NCI-H748 treated with DMSO at 0.1 percent for 48 hours (cell line): ENCODE results near the gene PYROXD2.

Source experiments
- DNase-seq: peaks from one replicate; lab custom pipeline; 2025; lab: John Stamatoyannopoulos, UW

PYROXD2 gene

DNA sequence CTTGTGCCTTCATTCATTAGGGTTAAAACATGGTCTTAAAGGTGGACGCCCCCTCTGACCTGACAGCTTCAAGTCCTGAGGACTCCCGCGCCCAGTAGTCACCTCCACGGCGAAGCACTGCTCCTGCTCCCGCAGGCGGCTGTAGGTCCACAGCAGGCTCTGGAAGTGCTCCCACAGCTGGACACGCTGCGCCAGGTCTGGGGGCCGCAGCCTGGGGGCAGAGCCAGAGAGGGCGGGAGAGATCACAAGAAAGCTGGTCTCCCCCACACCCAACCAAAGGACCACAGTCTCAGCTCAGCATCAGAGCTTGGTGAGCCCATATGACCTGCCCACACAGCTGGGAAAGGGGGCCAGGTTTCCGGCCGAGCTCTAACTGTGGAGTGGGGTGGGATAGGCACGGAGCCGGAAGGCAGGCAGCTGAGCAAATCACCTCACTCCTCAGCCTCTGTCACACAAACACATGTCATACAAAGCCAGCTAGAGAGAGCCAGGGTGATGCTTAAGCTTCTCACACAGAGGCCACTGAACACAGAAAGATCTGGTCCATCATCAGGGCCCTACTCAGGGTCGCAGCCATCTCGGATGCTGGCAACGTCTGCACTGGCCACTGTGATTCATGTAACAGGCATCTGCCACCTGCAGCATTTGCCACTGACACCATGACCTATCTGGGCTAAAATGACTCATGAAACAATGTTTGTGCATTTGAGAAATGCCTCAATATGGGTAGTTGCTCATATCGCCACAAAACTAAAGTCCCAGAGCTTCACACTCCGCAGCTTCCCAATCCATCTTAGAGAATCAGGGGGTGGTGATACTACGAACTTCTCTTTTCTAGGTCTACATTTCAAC, 19.1 kb upstream of the PYROXD2 start:
- no peak for DNase-seq

DNA sequence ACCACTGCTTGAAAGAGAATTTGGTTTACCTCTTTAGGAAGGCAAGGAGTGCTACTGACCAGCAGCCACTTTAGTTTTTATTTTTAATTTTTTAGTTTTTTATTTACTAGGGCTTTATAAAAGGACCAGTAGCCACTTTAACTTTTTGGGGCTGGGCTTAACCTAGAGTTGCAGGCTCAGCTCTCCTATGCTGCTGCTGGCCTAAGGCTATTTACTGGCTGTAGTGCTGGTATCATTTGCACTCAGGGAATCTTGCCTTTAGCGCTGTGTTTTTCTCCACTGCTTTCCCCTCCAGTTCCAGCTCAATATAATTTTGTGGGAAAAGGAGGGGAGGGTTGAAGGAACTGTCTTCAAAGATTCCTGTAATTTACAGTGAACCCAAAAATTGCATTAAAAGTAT, 18.4 kb upstream of the PYROXD2 start:
- DNase-seq, result no peak

DNA sequence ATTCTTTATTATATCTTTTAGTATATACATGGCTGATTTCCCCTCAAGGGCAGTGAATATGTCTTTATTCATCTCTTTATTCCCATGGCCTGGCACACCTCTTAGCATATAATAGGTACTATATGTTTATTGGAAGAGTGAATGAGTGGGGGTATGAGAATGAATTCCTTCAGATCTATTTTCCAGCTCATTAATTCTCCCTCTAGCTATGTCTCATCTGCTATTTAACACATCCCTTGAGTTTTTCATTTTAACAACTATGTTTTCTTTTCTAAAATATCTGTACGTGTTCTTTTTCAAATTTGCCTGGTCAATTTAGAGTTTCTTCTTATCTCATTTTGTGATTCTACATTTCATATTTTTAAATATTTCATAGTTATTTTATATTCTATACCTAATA, 17.3 kb upstream of the PYROXD2 start:
- no peak for DNase-seq

DNA sequence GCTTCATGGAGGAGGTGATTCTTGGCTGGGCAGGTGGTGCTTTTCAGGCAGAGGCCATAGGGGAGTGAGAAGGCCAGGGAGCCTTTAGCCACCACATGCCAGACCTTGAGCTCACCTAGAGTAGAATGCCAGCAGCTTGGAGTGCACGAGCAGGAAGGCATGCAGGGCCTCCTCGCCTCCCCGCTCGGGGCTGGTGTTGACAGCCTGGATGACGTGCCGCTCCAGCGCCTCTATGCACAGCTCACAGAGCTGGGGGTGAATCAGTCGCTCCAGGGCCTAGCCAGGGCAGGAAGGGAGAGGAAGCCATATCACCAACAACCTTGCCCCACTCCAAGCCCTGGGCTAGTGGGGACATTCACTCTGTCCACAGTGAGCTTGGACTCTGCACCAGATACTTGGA, 16.0 kb upstream of the PYROXD2 start:
- DNase-seq, result no peak

DNA sequence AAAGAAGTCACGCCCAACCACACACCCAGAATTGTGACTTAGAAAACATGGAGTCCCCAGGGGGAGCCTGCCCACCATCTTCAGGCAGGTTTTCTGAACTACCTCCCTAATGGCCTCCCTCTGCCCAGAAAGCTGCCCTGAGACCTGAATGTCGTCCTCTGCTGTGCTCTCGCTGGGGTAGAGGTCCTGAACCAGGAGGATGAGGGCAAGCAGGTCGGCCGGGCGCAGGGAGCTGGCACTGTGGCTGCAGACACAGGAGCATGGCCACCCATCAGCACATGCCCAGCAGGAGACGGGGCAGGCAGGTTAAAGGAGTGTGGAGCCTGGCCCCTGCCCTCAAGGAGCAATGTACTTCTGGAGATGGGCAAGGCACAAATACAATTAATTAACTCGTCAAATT, 15.4 kb upstream of the PYROXD2 start:
- DNase-seq, result no peak

DNA sequence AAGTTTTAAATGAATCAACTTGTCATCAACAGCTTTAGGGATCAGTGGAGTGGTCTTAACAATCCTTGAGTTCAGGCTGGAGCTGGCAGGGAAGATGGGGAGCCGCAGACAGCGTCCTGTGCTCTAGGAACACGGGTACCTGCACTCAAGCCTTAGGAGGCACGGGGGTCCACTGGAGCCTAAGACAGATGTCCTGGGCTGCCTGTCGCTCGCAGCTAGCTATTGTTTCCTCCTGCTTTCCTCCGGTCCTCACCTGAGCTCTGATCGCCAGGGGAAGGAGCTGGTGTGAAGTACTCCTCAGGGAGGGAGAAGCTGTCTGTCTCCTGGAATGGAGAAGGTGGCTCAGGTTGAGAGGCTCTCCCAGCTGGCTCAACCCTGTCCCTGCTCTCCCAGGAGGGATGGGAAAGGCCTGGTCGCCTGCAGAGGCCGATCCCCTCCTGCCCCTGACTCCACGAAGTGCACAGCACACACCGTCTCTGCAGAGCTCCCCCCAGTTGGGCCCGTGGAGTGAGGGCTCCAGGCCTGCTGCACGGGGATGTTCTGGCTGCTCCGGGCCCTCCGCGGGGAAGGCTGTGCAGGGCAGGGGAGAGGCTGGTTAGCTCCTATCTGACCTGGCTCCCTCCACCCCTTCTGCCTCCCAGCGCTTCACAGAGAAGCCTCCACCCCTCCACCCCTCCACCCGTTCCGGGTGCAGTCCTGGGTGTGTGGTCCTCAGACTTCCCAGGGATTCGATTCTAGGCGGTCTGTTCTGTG, 14.5 kb upstream of the PYROXD2 start:
- DNase-seq, result no peak

DNA sequence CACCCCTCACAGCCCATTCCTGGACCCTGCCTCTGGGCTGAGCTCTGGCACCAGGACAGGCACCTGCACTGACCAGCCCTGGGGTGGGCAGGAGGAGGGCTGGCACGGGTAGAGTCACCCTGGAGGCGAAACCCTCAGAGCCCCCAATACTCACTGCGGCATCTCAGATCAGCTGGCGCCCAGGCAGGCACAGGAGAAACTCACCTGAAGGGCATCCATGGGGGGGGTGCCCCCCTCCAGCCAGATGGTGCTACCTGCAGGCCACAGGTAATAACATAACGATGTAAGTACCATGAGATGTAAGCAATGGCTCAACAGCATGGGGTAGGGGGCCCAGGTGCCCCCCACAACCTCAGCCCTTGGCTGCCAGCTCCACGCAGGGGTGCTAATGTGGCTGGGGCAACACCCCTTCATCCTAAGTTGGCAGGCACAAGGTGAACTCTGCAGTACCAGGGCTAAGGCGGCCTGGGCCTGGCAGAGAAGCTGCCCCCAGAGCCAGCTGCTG, 12.1 kb upstream of the PYROXD2 start:
- no peak for DNase-seq

DNA sequence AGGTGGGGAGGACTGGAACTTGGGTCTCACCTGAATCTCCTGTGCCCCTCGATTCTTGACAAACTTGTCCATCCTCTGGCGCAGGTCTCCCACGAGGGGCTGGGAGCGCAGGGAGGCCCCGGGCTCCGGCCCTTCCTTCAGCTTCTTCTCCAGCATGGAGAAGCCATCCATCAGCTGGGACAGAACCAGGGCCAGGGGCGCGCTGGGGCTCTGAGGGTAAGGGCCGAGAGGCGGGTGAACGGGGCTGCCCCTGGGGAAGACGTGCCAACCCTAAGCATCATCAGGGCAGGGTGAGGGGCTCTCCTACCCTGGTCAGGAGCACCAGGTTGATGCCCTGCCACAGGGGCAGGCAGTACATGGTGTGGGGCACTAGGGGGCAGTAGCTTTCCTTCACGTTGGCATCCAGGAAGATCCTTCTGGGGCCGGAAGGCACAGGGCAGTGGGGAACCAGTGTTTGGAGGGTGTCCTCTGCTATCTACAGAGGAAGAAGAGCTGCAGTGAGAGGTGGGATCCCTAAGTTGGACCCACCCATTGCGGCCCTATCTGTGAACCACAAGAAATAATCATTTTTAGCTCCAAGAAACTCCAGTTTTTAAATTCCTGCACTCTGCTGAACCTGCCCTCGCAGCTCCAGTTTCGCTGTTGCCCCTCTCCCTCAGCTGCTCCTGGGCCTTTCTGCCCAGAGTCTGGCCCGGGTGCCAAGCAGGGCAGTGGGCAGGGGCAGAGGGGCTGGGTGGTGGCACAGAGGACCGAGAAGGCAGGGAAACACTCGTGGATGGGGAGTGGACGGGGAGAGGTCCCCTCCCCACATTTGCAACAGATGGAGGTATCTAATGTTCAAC, 10.8 kb upstream of the PYROXD2 start:
- no peak for DNase-seq

DNA sequence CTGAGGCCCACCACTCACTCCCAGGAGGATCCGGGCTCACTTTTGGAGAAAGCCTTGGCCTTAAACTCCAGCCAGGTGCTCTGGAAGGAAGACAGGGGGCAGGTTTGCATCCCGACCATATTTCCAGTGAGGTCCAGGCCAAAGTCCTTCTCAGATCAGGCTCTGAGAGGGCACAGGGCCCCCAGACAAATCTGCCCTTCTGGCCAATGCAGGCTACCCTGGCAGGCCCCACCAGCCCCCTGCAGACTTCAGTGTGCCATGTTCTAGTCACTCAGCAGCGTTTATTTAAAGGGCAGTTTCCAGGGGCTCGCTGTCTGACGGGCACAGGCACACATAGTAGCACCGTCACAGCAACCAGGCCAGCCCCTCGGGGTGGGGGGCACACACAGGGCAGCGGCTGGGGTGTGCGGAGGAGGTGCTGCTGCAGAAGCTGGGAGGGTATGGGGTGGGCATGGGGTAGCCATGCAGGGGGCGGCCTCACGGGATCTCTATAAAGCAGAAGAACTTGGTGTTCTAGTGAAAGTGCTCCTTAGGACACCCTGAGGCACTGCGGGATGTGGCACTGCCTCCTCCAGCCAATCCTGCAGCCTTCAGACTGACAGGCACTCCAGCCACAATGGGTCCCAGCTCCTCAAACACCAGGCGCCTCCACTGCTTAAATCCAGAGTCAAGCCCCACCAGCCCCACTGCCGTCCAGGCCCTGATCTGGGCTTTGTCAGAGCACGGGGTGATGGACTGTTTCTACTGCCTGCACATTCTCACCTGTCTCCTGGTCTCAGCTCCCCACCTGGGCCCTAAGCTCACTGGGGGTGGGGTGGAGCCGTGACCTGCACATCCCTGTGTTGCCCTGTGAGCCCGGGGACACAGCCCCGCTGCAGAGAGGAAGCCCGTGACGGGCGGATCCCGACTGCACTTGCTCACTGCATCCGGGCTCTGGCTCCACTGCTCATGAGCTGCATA, 9.6 kb upstream of the PYROXD2 start:
- DNase-seq, result no peak

DNA sequence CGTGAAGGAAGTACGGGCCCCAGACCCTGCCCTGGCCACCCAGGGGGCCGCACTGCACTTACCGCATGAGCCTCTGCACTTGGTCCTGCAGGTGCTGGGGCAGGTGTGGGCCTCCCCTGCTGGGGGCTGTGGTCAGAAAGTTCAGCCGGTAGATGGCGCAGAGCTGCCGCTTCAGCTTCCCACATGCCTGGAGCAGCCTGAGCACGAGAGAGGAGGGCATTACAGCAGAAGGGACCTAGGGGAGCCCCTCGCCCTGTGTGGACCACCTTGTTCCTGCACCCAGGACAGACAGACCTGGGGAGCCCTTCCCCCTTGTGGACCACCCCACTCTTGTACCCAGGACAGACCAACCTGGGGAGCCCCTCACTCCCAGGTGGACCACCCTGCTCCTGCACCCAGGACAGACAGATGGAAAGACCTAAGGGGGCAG, 8.7 kb upstream of the PYROXD2 start:
- no peak for DNase-seq

DNA sequence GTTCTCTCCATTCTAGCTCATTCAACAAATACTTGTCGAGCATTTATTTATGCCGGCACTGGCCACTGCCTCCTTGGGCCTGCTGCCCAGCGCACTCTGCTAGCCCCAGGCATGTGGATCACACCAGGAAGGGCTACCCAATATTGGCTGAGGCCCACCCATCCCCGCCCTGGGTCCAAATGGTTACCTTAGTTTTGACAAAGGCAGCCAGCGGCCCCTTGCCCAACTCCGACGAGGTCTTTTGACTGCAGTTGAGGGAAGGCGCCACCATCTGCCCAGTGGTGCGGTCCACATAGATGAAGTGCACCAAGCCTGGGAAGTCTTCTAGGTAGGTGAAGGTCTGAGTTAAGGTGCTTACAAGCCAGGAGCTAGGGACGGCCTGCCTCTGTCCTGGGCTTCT, 7.2 kb upstream of the PYROXD2 start:
- DNase-seq, result no peak

DNA sequence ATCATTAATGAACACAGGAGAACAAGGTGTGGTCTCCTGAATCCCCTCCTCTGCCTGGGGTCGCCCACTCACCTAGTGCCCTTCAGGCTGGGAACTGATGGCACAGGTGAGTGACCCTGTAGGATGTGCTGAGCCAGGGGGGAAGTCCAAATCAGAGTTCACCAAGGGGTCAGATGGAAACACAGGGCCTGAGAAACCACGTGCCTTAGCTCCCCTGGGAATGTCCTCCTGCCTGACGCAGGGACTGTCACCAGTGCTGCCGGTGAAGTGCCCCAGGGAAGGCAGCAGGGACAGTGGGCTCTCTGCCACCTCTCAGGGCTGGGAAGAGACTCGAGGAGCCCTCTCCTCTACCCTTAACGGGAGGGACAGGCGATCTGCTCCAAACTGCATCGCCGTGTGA, 5.8 kb upstream of the PYROXD2 start:
- no peak for DNase-seq

DNA sequence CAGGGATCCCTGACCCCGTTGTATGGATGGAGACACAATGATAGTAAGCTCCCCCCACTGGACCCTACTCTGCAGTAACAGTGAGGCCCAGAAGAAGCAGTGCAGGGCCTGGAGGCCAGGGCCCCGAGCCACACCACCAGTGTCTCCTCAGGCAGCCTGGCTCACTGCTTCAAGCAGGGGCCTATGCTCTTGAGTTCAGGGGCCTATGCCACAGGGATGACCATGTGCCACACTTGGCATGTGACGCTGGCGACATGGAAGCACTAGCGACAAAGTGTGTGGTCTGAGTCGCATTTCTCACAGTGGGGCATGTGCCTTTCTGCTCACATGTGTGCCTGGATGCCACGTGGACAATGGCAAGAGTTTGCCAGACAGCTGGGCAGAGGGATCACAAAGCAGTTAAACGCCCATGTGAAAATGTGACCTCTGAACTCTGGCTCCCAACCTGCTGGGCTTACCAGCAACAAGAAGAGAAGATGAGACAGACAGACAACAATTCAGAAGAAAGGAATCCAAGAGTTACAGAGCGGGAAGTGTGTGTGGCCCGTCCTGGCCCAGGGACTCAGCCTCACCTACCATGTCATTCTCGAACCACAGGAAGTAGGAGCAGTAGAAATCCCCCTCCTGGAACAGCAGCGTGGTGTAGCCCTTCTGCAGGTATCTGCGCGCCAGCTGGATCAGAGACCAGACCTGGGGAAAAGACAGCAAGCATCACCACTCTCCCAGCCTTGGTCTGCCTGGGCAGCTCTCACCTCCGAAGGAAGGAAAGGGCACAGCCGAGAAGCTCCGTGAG, 4.7 kb upstream of the PYROXD2 start:
- no peak for DNase-seq

DNA sequence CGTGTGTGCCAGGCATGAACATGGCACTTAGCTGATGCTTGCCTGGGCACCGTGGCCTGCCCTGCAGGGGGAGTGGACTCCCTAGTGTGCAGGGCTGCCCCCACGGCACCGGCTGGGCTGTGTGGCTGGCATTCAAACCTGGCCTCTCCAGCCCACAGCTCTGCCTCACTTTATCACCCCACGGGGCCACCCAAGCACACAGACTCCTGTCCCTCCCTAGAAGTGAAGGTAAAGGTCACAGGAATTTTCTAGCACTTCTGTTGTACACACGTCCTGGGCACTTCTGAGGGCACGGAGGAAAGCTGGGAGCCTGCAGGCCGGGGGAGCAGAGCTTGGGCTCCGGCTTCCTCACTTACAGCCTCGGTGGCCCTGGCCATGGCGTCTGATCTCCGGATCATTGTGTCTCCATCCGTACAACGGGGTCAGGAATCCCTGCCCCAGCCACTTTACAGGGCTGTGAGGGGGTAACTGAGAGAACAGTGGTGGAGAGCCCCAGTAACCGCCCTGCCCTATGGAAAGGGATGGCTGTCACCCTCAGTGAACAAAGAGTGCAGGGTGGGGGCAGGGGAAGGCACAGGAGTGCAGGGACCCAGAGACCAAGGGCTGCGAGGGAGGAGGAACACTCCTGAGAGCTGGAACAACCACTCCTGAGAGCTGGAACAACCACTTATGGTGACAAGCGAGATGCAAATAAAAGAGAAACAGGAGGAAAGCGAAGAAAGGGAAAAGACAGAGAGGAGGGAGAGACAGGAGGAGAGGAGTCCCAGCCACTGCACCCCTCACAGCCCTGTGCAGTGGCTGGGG, 3.9 kb upstream of the PYROXD2 start:
- no peak for DNase-seq

DNA sequence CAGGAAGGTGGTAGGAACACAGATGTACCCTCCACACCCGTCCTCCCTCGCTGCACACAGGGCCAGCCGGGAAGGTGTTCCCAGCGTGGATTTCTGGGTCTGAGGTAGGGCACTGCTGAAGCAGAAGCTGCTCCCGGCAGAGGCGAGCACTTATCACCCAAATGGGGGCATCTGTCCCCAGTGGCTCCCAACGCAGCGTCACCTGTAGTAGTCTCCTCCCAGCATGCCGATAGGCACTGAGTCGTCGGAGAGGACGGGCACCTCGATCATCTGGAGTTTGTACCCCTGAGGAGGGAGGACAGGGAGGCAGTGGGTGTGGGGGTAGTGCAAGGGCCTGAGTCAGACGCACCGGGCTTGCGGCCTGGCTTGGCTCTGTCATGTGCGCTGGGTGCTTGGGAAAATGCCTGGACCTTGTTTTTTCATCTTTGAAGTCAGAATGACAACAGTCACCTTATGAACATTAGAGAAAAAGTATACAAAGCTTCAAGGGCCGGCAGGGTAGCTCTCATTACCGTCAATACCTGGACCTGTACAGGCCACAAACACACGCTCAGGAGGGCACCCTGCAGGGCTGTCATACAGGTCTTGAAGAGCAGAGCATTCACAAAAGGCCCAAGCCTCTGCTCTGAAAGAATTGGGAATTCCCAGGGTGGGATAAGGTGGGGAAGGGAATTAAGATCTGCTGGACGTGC, 3.1 kb upstream of the PYROXD2 start:
- no peak for DNase-seq

DNA sequence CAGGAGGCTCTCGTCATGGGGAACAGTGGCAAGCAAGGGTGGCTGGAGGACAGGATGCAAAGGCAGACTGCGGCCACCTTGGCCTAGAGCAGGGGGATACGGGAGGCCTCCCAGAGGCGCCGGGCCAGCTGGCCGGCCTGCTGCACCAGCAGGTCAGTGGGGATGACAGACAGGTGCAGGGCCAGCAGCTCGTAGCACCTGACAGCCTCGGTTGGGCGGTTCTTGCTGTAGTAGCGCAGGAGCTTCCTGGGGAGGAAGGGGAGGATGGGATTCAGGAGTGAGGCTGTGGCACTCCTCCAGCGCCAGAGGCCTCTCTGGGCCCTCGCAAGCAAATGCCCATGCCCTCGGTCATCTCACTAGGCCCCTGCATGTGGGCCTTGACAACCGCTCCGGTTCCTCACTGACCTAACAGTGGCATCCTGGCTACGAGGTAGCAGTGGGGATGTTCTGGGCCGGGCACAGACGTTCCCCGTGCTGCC, 2.5 kb upstream of the PYROXD2 start:
- DNase-seq, result no peak

DNA sequence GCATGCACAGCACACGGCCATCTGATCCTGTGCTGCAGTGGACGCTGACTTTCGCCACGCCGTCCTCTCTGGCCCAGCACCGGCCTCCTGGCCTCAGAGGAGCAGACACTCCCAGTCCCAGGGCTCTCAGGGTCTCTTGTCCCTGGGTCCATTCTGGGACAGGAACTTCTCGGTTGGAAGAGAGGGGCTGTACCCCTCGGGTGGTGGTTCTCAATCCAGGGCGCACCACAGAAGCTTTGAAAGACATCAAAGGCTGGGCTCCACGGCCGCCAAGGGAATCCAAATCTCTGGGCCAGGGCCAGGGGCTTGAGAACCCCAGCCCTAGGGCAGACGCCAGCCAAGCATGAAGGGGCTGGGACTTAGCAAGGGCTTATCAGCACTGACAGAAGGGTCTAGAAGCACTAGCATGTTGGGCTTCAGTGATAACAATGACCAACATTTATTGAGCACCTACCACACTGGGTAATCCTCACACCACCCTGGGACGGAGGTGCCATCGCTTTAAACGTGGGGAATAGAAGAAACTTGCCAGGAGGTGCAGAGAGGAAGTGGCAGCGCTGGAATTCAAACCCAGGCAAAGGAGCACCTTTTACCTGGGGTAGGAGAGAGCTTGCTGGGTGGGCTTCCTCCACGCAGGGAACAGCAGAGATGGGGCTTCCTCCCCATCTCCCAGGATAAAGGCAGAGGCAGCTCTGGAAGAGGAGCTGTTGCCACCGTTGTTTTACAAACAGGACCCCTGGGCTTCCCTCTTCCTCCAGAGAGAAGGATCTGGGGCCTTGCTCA, 1.8 kb upstream of the PYROXD2 start:
- no peak for DNase-seq

DNA sequence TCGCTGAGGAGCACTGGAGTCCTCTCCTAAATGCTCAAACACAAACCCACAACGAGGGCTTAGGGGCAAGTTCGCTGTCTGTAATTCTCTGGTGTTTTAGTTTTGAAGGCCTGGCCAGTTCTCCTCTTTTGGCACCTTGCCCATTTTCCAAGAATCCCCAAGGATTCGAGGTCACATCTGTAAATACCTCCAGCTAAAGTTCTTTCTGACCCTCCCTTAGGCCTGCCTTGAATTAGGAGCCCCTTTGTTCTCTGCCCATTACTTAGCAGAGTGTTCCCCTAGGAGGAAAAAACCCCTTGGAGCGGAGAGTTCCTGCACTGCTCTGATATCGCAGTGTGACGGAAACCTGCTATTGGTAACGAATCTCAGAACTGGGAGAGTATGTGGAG, 743 bp upstream of the PYROXD2 start:
- DNase-seq, result no peak
